ENCODE results near the gene TMEM89.

Gene TMEM89

GRCh38 chr3:48621461-48621869 lies at the start of gene TMEM89:
TMEM89 (minus strand) TSS chr3:48621769; CDS start chr3:48621756, 13 bp downstream.
- DNase-seq = no peak

GRCh38 chr3:48664929-48665328 lies 43.4 kb upstream of the TMEM89 start:
- DNase-seq = no peak

- no peak for DNase-seq
These were observed 42.7 kb upstream of the TMEM89 start for GRCh38 chr3:48664313-48664644.

GRCh38 chr3:48663489-48664312 lies 42.1 kb upstream of the TMEM89 start:
- peak; percentile 98 for DNase-seq

- DNase-seq = peak; percentile 85
These were observed 41.4 kb upstream of the TMEM89 start, which contains the start of gene CELSR3 for GRCh38 chr3:48662753-48663488. CELSR3 (minus strand) TSS chr3:48662886; CDS start chr3:48662634, 252 bp downstream.

GRCh38 chr3:48662145-48662752 lies 40.7 kb upstream of the TMEM89 start:
- DNase-seq = no peak

GRCh38 chr3:48661501-48662144 lies 40.1 kb upstream of the TMEM89 start:
- DNase-seq = peak; percentile 45

- no peak for DNase-seq
These were observed 39.3 kb upstream of the TMEM89 start for GRCh38 chr3:48660800-48661400.

GRCh38 chr3:48656841-48657281 lies 35.3 kb upstream of the TMEM89 start:
- no peak for DNase-seq

GRCh38 chr3:48656061-48656840 lies 34.7 kb upstream of the TMEM89 start:
- DNase-seq = peak; percentile 52

- no peak for DNase-seq
These were observed 34.0 kb upstream of the TMEM89 start for GRCh38 chr3:48655606-48656005.

- DNase-seq = no peak
These were observed 33.5 kb upstream of the TMEM89 start for GRCh38 chr3:48655063-48655462.

GRCh38 chr3:48652923-48653715 lies 31.6 kb upstream of the TMEM89 start:
- DNase-seq = no peak

- no peak for DNase-seq
These were observed 30.2 kb upstream of the TMEM89 start for GRCh38 chr3:48651771-48652170.

- no peak for DNase-seq
These were observed 29.2 kb upstream of the TMEM89 start for GRCh38 chr3:48650723-48651122.

GRCh38 chr3:48648188-48648850 lies 26.8 kb upstream of the TMEM89 start:
- no peak for DNase-seq

GRCh38 chr3:48647714-48648113 lies 26.1 kb upstream of the TMEM89 start:
- no peak for DNase-seq

GRCh38 chr3:48644898-48645760 lies 23.6 kb upstream of the TMEM89 start:
- no peak for DNase-seq

GRCh38 chr3:48642605-48643004 lies 21.0 kb upstream of the TMEM89 start:
- no peak for DNase-seq

Data from kidney glomerular epithelial cell (primary cell).